Activated CD8-positive, alpha-beta T cell treated with anti-CD3 and anti-CD28 coated beads for 36 hours (primary cell): ENCODE data around the gene OLFML1. TPM values are rescaled to one million over a fixed set of nuclear protein-coding genes. Genes with fewer than 3 reads are reported as not detected.

Experiments
- ATAC-seq: fragments of 200-7000 bp; cut with Tn5 transposase; one replicate; pipeline ENCODE4 v1.10.0; 2021; ENCODE audit warnings: mild to moderate bottlenecking, moderate library complexity
- CTCF ChIA-PET: fragments of 350-600 bp; sonication (Branson Sonifier 250); formaldehyde crosslinking; loops from one replicate; lab custom pipeline; 2021; ENCODE audit warnings: antibody characterized with exemption; lab: Charles Lee
- POLR2A ChIA-PET: fragments of 350-600 bp; sonication (Branson Sonifier 250); formaldehyde crosslinking; loops from one replicate; lab custom pipeline; 2021; ENCODE audit warnings: antibody characterized with exemption; lab: Charles Lee
- DNase-seq: peaks from one replicate; pipeline ENCODE4 v3.0.0-alpha.2; 2020
- H3K27ac Mint-ChIP-seq: one replicate; pipeline ENCODE4 v1.8.0; 2021; ENCODE audit warnings: mild to moderate bottlenecking, mixed read lengths
- H3K27me3 Mint-ChIP-seq: one replicate; pipeline ENCODE4 v1.8.0; 2021; ENCODE audit warnings: mixed read lengths
- H3K36me3 Mint-ChIP-seq: one replicate; pipeline ENCODE4 v1.8.0; 2021; ENCODE audit warnings: low read depth, mixed read lengths
- H3K4me1 Mint-ChIP-seq: one replicate; pipeline ENCODE4 v1.8.0; 2021; ENCODE audit warnings: low read depth, mixed read lengths
- H3K4me3 Mint-ChIP-seq: one replicate; pipeline ENCODE4 v1.8.0; 2021; ENCODE audit warnings: mild to moderate bottlenecking, moderate library complexity, mixed read lengths
- H3K9me3 Mint-ChIP-seq: one replicate; pipeline ENCODE4 v1.8.0; 2021; ENCODE audit warnings: mixed read lengths
- CTCF ChIP-seq: fragments of 200-600 bp; IDR thresholded peaks from one replicate; pipeline ENCODE4 v1.8.0; 2022; ENCODE audit warnings: antibody characterized with exemption, mild to moderate bottlenecking
- intact Hi-C: fragments of 100-400 bp; cut with micrococcal nuclease; formaldehyde crosslinking; loops from one replicate; pipeline ENCODE4 v1.10.0; 2022
- total RNA-seq, 2 experiments: library from RNA; stranded (reverse); gene quantifications; one replicate each; pipeline ENCODE4 v1.2.3, GENCODE V29; 2021

OLFML1 gene
- total RNA-seq, 2 experiments from 2014 or later, result not detected

GRCh38 chr11:7454854-7455253 is 30.5 kb upstream of the OLFML1 start:
- no peaks in the 10 kb centered on the region for H3K4me1 Mint-ChIP-seq
- intact Hi-C loops, result no loop called here
- no peak overlapping the region for H3K27ac Mint-ChIP-seq
- H3K27me3 Mint-ChIP-seq, result no peaks in the 10 kb centered on the region
- ATAC-seq (no peak), DNase-seq (no peak)
- ChIA-PET POLR2A (no interaction called here), CTCF (interaction anchor here (1.4 kb wide), 1 partner anchor 12 kb away, joined by 4 read pairs; no protein-coding TSS in a partner anchor)
- H3K36me3 Mint-ChIP-seq, result no peaks in the 10 kb centered on the region
- H3K4me3 Mint-ChIP-seq, result no peak overlapping the region
- no peaks in the 10 kb centered on the region for H3K9me3 Mint-ChIP-seq
- TF ChIP-seq CTCF, result no peak

GRCh38 chr11:7457211-7457610 is 28.1 kb upstream of the OLFML1 start:
- TF ChIP-seq CTCF, result no peak
- intact Hi-C loops, result no loop called here
- DNase-seq (no peak), ATAC-seq (no peak)
- H3K27ac Mint-ChIP-seq, result no peak overlapping the region
- no peak overlapping the region for H3K4me3 Mint-ChIP-seq
- CTCF ChIA-PET, result no interaction called here
- no peaks in the 10 kb centered on the region for H3K36me3 Mint-ChIP-seq
- POLR2A ChIA-PET, result no interaction called here
- no peaks in the 10 kb centered on the region for H3K27me3 Mint-ChIP-seq
- peaks cover under 1% of the 10 kb centered on the region for H3K4me1 Mint-ChIP-seq
- H3K9me3 Mint-ChIP-seq, result no peaks in the 10 kb centered on the region

DNA sequence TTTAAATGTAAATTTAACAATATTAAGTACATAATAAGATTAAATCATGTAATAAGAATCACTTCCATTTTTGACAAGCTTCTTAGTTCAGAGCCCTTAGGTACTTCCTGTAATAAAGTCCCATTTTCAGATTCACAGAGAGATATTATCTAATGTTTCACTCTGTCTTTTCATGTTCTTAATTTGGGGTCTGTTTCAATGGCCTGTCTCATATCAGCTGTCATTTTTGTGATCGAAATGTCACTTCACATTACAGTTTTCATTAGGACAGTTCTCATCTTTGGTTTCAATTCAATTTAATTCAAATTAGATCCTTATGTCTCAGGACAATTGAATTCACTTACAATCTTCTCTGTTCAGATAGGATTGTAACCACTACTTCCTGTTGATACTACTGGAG is 22.6 kb upstream of the OLFML1 start:
- Mint-ChIP-seq H3K4me1 (peaks cover 14% of the 10 kb centered on the region), H3K27ac (no peak overlapping the region), H3K4me3 (no peak overlapping the region), H3K9me3 (no peaks in the 10 kb centered on the region), H3K27me3 (no peaks in the 10 kb centered on the region), H3K36me3 (peaks cover 1% of the 10 kb centered on the region)
- ATAC-seq (no peak), DNase-seq (no peak)
- TF ChIP-seq CTCF, result no peak
- ChIA-PET POLR2A (no interaction called here), CTCF (no interaction called here)
- intact Hi-C loops, result no loop called here

- intact Hi-C loops, result no loop called here
- CTCF ChIA-PET, result interaction anchor here (1.0 kb wide), 1 partner anchor 230 kb away, joined by 3 read pairs; no protein-coding TSS in a partner anchor
- H3K27me3 Mint-ChIP-seq, result no peaks in the 10 kb centered on the region
- H3K27ac Mint-ChIP-seq, result peak overlapping the region; percentile 47
- DNase-seq, result peak; percentile 64
- H3K4me3 Mint-ChIP-seq, result no peak overlapping the region
- no peaks in the 10 kb centered on the region for H3K9me3 Mint-ChIP-seq
- no peak for TF ChIP-seq CTCF
- H3K36me3 Mint-ChIP-seq, result peaks cover 1% of the 10 kb centered on the region
- POLR2A ChIA-PET, result interaction anchor here (0.6 to 0.9 kb wide), 2 partner anchors 654 to 713 kb away, joined by 3 read pairs; no protein-coding TSS in a partner anchor
- ATAC-seq, result peak; percentile 97
- H3K4me1 Mint-ChIP-seq, result peaks cover 14% of the 10 kb centered on the region
Observed at GRCh38 chr11:7467652-7468051, 17.7 kb upstream of the OLFML1 start.

- intact Hi-C loops, result no loop called here
- DNase-seq, result no peak
- Mint-ChIP-seq H3K27me3 (no peaks in the 10 kb centered on the region), H3K27ac (no peak overlapping the region), H3K9me3 (no peaks in the 10 kb centered on the region), H3K36me3 (peaks cover 1% of the 10 kb centered on the region), H3K4me3 (no peak overlapping the region), H3K4me1 (peaks cover 7% of the 10 kb centered on the region)
- no peak for ATAC-seq
- TF ChIP-seq CTCF, result no peak
- ChIA-PET POLR2A (no interaction called here), CTCF (no interaction called here)
Observed at GRCh38 chr11:7469351-7469865, 15.9 kb upstream of the OLFML1 start.
